HG02840 (cell line): Measurements from ENCODE around the gene ARHGEF1.
A peak's percentile ranks its signal among the peaks of the same experiment; 100 is the strongest.

Source experiments
- ATAC-seq: cut with Tn5 transposase; IDR thresholded peaks from one replicate; pipeline ENCODE4 v1.9.1; 2021; ENCODE audit warnings: mild to moderate bottlenecking, moderate library complexity, moderate number of reproducible peaks; ENCODE audit not compliant: unreplicated experiment, low FRiP score

Gene ARHGEF1

GRCh38 chr19:41879080-41879479 lies 3.9 kb upstream of the ARHGEF1 start:
- ATAC-seq = no peak

- ATAC-seq = no peak
Measured at GRCh38 chr19:41879670-41880328, 3.2 kb upstream of the ARHGEF1 start.

- ATAC-seq = no peak
Measured at GRCh38 chr19:41880329-41880708, 2.7 kb upstream of the ARHGEF1 start.

GRCh38 chr19:41883463-41883820 lies 458 bp downstream of the ARHGEF1 start:
- no peak for ATAC-seq

- ATAC-seq = peak; percentile 64
Measured at GRCh38 chr19:41883821-41884733, 1.1 kb downstream of the ARHGEF1 start.

- no peak for ATAC-seq
Measured at GRCh38 chr19:41886761-41887710, 4.1 kb downstream of the ARHGEF1 start.

GRCh38 chr19:41887711-41888382 lies 4.9 kb downstream of the ARHGEF1 start:
- ATAC-seq = no peak

GRCh38 chr19:41888926-41889325 lies 5.9 kb downstream of the ARHGEF1 start:
- no peak for ATAC-seq

GRCh38 chr19:41889896-41890295 lies 6.9 kb downstream of the ARHGEF1 start:
- no peak for ATAC-seq

GRCh38 chr19:41890936-41891335 lies 8.0 kb downstream of the ARHGEF1 start:
- no peak for ATAC-seq

- no peak for ATAC-seq
Measured at GRCh38 chr19:41892173-41892902, 9.4 kb downstream of the ARHGEF1 start.

GRCh38 chr19:41893899-41894298 lies 10.9 kb downstream of the ARHGEF1 start:
- ATAC-seq = no peak

- no peak for ATAC-seq
Measured at GRCh38 chr19:41894350-41894749, 11.4 kb downstream of the ARHGEF1 start.

GRCh38 chr19:41895745-41896580 lies 13.0 kb downstream of the ARHGEF1 start:
- no peak for ATAC-seq

GRCh38 chr19:41896581-41896942 lies 13.6 kb downstream of the ARHGEF1 start:
- ATAC-seq = no peak

- no peak for ATAC-seq
Measured at GRCh38 chr19:41897181-41897580, 14.2 kb downstream of the ARHGEF1 start.

- no peak for ATAC-seq
Measured at GRCh38 chr19:41897820-41898219, 14.8 kb downstream of the ARHGEF1 start.

- no peak for ATAC-seq
Measured at GRCh38 chr19:41898235-41898634, 15.3 kb downstream of the ARHGEF1 start.
